ENCODE results near the gene CSPG4.
"Not testable (repeated sequence)": the region's sequence is repeated elsewhere in the genome, so short reads cannot be mapped to it uniquely, and the experiment has no call there.

GRCh38 chr15:75693028-75693427, 19.6 kb downstream of the CSPG4 start:
- not testable (repeated sequence) for TF ChIP-seq POLR2A (IDR thresholded peaks at IDR 0.05; ENCODE audit: low read length); GATA1 (IDR thresholded peaks at IDR 0.05; ENCODE audit: low read depth, low read length)

Measured in erythroblast (primary cell).